Esophagus muscularis mucosa (tissue), 4 donors: ENCODE results near the gene PCNX1. TPM values are rescaled to one million over a fixed set of nuclear protein-coding genes. Genes with fewer than 3 reads are reported as not detected.
"Not testable (repeated sequence)": the region's sequence is repeated elsewhere in the genome, so short reads cannot be mapped to it uniquely, and the experiment has no call there.

Experiments
- DNase-seq: peaks from one replicate; pipeline ENCODE4 v3.0.0-alpha.2; 2017; ENCODE audit errors: extremely low spot score
- H3K27ac ChIP-seq, 4 donors: fragments of 200-600 bp; sonication (generic); replicated peaks in 1 of 4; 1 replicate in 3 of 4; 2 replicates in 1 of 4; pipeline ENCODE4 v1.5.1; 2016 to 2019; ENCODE audit warnings: mild to moderate bottlenecking in 1 of 4
- H3K27me3 ChIP-seq, 4 donors: fragments of 200-600 bp; sonication (generic); one replicate each; pipeline versions ENCODE4 v1.5.1 to v1.6.0; 2016 to 2019
- H3K36me3 ChIP-seq, 4 donors: fragments of 200-600 bp; sonication (generic); one replicate each; pipeline ENCODE4 v1.5.1; 2016 to 2019
- H3K4me1 ChIP-seq, 4 donors: fragments of 200-600 bp; sonication (generic); one replicate each; pipeline ENCODE4 v1.5.1; 2016 to 2019
- H3K4me3 ChIP-seq, 4 donors: fragments of 200-600 bp; sonication (generic); 1 replicate in 2 of 4; 2 replicates in 2 of 4; pipeline ENCODE4 v1.5.1; 2016 to 2019; ENCODE audit warnings: mild to moderate bottlenecking in 4 of 4, moderate library complexity in 1 of 4
- H3K9me3 ChIP-seq, 4 donors: fragments of 200-600 bp; sonication (generic); 1 replicate in 3 of 4; 2 replicates in 1 of 4; pipeline ENCODE4 v1.5.1; 2016 to 2019
- CTCF ChIP-seq, 3 experiments: fragments of 200-600 bp in 2 of 3; fragments of 450-650 bp in 1 of 3; sonication (generic) in 2 of 3; IDR thresholded peaks; one replicate each; pipeline ENCODE4 v1.5.1; 2017 to 2019; ENCODE audit warnings: antibody characterized with exemption in 3 of 3, mild to moderate bottlenecking in 2 of 3, moderate library complexity in 1 of 3
- EP300 ChIP-seq: sonication (generic); formaldehyde crosslinking; IDR thresholded peaks from one replicate; pipeline ENCODE4 v1.6.1; 2017; ENCODE audit warnings: antibody characterized with exemption
- POLR2A ChIP-seq: fragments of 450-650 bp; IDR thresholded peaks from one replicate; pipeline ENCODE4 v1.6.1; 2017; ENCODE audit warnings: antibody characterized with exemption, moderate library complexity, mild to moderate bottlenecking, low read depth
- POLR2AphosphoS5 ChIP-seq, 2 donors: sonication (generic); formaldehyde crosslinking; IDR thresholded peaks; one replicate each; pipeline ENCODE4 v1.6.1; 2017; ENCODE audit warnings: antibody characterized with exemption in 2 of 2
- WGBS: methylation state at CpG from one replicate; pipeline ENCODE4 v1.1.5; 2018; 5-methylcytosine and 5-hydroxymethylcytosine counted together
- intact Hi-C: fragments of 100-400 bp; cut with DNase I; formaldehyde crosslinking; loops from one replicate; pipeline ENCODE4 v1.15.1; 2023
- total RNA-seq, 4 donors: library from RNA; depleted of rRNA; stranded (reverse); fragments of >200 nt; gene quantifications; one replicate each; pipeline versions ENCODE4 v1.1.0 to v1.2.1, GENCODE V29; 2016

Gene PCNX1
- total RNA-seq, 4 donors from 2014 or later: 56.3 to 62.5 (median 59.6) TPM

GRCh38 chr14:71011479-71011878 lies 104.2 kb downstream of the PCNX1 start:
- H3K4me3 ChIP-seq: no peak overlapping the region
- TF ChIP-seq EP300 (no peak), POLR2AphosphoS5 (IDR thresholded peaks at IDR 0.05) (no peak), POLR2A (no peak), CTCF (IDR thresholded peaks at IDR 0.05) (no peak)
- no peaks in the 10 kb centered on the region for H3K27me3 ChIP-seq
- H3K27ac ChIP-seq: no peak overlapping the region
- 86% methylated on average over 1 of the region's 1 CpG for WGBS
- no peaks in the 10 kb centered on the region for H3K4me1 ChIP-seq
- intact Hi-C loops: no loop called here
- DNase-seq: no peak
- H3K9me3 ChIP-seq: no peaks in the 10 kb centered on the region
- peaks cover 7 to 26% (median 18%) of the 10 kb centered on the region in 4 donors for H3K36me3 ChIP-seq

- H3K27me3 ChIP-seq: no peaks in the 10 kb centered on the region
- intact Hi-C loops: no loop called here
- H3K4me3 ChIP-seq: no peak overlapping the region
- DNase-seq: no peak
- H3K27ac ChIP-seq: no peak overlapping the region
- TF ChIP-seq POLR2AphosphoS5 (IDR thresholded peaks at IDR 0.05) (no peak), EP300 (no peak), POLR2A (no peak), CTCF (IDR thresholded peaks at IDR 0.05) (no peak)
- no peaks in the 10 kb centered on the region for H3K4me1 ChIP-seq
- H3K36me3 ChIP-seq: peaks cover 7 to 36% (median 18%) of the 10 kb centered on the region in 4 donors
- 93% methylated on average over 4 of the region's 4 CpGs for WGBS
- no peaks in the 10 kb centered on the region for H3K9me3 ChIP-seq
Measured at GRCh38 chr14:71012888-71013287, 105.6 kb downstream of the PCNX1 start.

GRCh38 chr14:71013551-71014192 lies 106.4 kb downstream of the PCNX1 start:
- Histone ChIP-seq H3K9me3 (no peaks in the 10 kb centered on the region), H3K4me1 (no peaks in the 10 kb centered on the region), H3K4me3 (no peak overlapping the region), H3K27ac (no peak overlapping the region), H3K27me3 (no peaks in the 10 kb centered on the region), H3K36me3 (peaks cover 7 to 38% (median 19%) of the 10 kb centered on the region in 4 donors)
- intact Hi-C loops: no loop called here
- WGBS: 35% methylated on average over 1 of the region's 1 CpG
- no peak for DNase-seq
- TF ChIP-seq CTCF (IDR thresholded peaks at IDR 0.05) (no peak), POLR2AphosphoS5 (IDR thresholded peaks at IDR 0.05) (no peak), POLR2A (no peak), EP300 (no peak)

GRCh38 chr14:71019917-71020316 lies 112.7 kb downstream of the PCNX1 start:
- H3K36me3 ChIP-seq: peaks cover 7 to 51% (median 24%) of the 10 kb centered on the region in 4 donors
- 100% methylated on average over 3 of the region's 3 CpGs for WGBS
- H3K4me3 ChIP-seq, DNase-seq, H3K27me3 ChIP-seq, H3K4me1 ChIP-seq, H3K9me3 ChIP-seq, intact Hi-C loops, H3K27ac ChIP-seq: not testable (repeated sequence)

- Histone ChIP-seq H3K27me3 (no peaks in the 10 kb centered on the region), H3K9me3 (peaks cover 0 to 3% (median 0%) of the 10 kb centered on the region in 4 donors), H3K36me3 (peaks cover 7 to 45% (median 26%) of the 10 kb centered on the region in 4 donors), H3K4me3 (no peak overlapping the region), H3K27ac (no peak overlapping the region), H3K4me1 (no peaks in the 10 kb centered on the region)
- DNase-seq: no peak
- intact Hi-C loops: no loop called here
- 41% methylated on average over 1 of the region's 1 CpG for WGBS
- no peak for TF ChIP-seq CTCF (IDR thresholded peaks at IDR 0.05)
- no peak for TF ChIP-seq POLR2A
- no peak for TF ChIP-seq POLR2AphosphoS5 (IDR thresholded peaks at IDR 0.05)
- TF ChIP-seq EP300: no peak
Measured at GRCh38 chr14:71021347-71022011, 114.2 kb downstream of the PCNX1 start.
